Measurements from ENCODE around the gene RPA1.
"Not testable (repeated sequence)": the region's sequence is repeated elsewhere in the genome, so short reads cannot be mapped to it uniquely, and the experiment has no call there.

RPA1 gene

GRCh38 chr17:1797323-1797722, 32.5 kb upstream of the RPA1 start:
- H3K9ac ChIP-seq (ENCODE audit: low read depth, low read length), result no peak overlapping the region
- H3K36me3 ChIP-seq (ENCODE audit: insufficient read depth, low read length), result peaks cover 14% of the 10 kb centered on the region
- H3K9me3 ChIP-seq (replicated peaks; ENCODE audit: low read length), result no peaks in the 10 kb centered on the region
- H3K4me1 ChIP-seq (ENCODE audit: control insufficient read depth, insufficient read depth, low read length), result no peaks in the 10 kb centered on the region
- H3K4me2 ChIP-seq (ENCODE audit: low read length), result no peak overlapping the region
- no peak overlapping the region for H3K4me3 ChIP-seq (ENCODE audit: low read length)
- H3K27me3 ChIP-seq (ENCODE audit: control insufficient read depth, insufficient read depth, low read length), result no peaks in the 10 kb centered on the region

GRCh38 chr17:1797846-1798245, 32.0 kb upstream of the RPA1 start:
- H3K9me3 ChIP-seq (replicated peaks; ENCODE audit: low read length); H3K4me1 ChIP-seq (ENCODE audit: control insufficient read depth, insufficient read depth, low read length); H3K27me3 ChIP-seq (ENCODE audit: control insufficient read depth, insufficient read depth, low read length); H3K4me2 ChIP-seq (ENCODE audit: low read length); H3K4me3 ChIP-seq (ENCODE audit: low read length); H3K9ac ChIP-seq (ENCODE audit: low read depth, low read length): not testable (repeated sequence)
- peaks cover 17% of the 10 kb centered on the region for H3K36me3 ChIP-seq (ENCODE audit: insufficient read depth, low read length)

- no peak overlapping the region for H3K4me2 ChIP-seq (ENCODE audit: low read length)
- H3K9me3 ChIP-seq (replicated peaks; ENCODE audit: low read length), result no peaks in the 10 kb centered on the region
- no peaks in the 10 kb centered on the region for H3K4me1 ChIP-seq (ENCODE audit: control insufficient read depth, insufficient read depth, low read length)
- peaks cover 17% of the 10 kb centered on the region for H3K36me3 ChIP-seq (ENCODE audit: insufficient read depth, low read length)
- H3K27me3 ChIP-seq (ENCODE audit: control insufficient read depth, insufficient read depth, low read length), result no peaks in the 10 kb centered on the region
- no peak overlapping the region for H3K9ac ChIP-seq (ENCODE audit: low read depth, low read length)
- no peak overlapping the region for H3K4me3 ChIP-seq (ENCODE audit: low read length)
These were observed 29.6 kb upstream of the RPA1 start for GRCh38 chr17:1800240-1800639.

GRCh38 chr17:1800712-1801111, 29.1 kb upstream of the RPA1 start:
- H3K4me3 ChIP-seq (ENCODE audit: low read length), result no peak overlapping the region
- no peaks in the 10 kb centered on the region for H3K4me1 ChIP-seq (ENCODE audit: control insufficient read depth, insufficient read depth, low read length)
- no peaks in the 10 kb centered on the region for H3K9me3 ChIP-seq (replicated peaks; ENCODE audit: low read length)
- peaks cover 17% of the 10 kb centered on the region for H3K36me3 ChIP-seq (ENCODE audit: insufficient read depth, low read length)
- no peaks in the 10 kb centered on the region for H3K27me3 ChIP-seq (ENCODE audit: control insufficient read depth, insufficient read depth, low read length)
- no peak overlapping the region for H3K4me2 ChIP-seq (ENCODE audit: low read length)
- no peak overlapping the region for H3K9ac ChIP-seq (ENCODE audit: low read depth, low read length)

- H3K4me3 ChIP-seq (ENCODE audit: low read length), result no peak overlapping the region
- H3K9ac ChIP-seq (ENCODE audit: low read depth, low read length), result no peak overlapping the region
- H3K36me3 ChIP-seq (ENCODE audit: insufficient read depth, low read length), result peaks cover 17% of the 10 kb centered on the region
- no peaks in the 10 kb centered on the region for H3K9me3 ChIP-seq (replicated peaks; ENCODE audit: low read length)
- H3K4me2 ChIP-seq (ENCODE audit: low read length), result no peak overlapping the region
- H3K27me3 ChIP-seq (ENCODE audit: control insufficient read depth, insufficient read depth, low read length), result no peaks in the 10 kb centered on the region
- H3K4me1 ChIP-seq (ENCODE audit: control insufficient read depth, insufficient read depth, low read length), result no peaks in the 10 kb centered on the region
These were observed 27.4 kb upstream of the RPA1 start for GRCh38 chr17:1802429-1802828.

- peaks cover 20% of the 10 kb centered on the region for H3K36me3 ChIP-seq (ENCODE audit: insufficient read depth, low read length)
- no peaks in the 10 kb centered on the region for H3K27me3 ChIP-seq (ENCODE audit: control insufficient read depth, insufficient read depth, low read length)
- no peaks in the 10 kb centered on the region for H3K9me3 ChIP-seq (replicated peaks; ENCODE audit: low read length)
- H3K9ac ChIP-seq (ENCODE audit: low read depth, low read length), result no peak overlapping the region
- no peak overlapping the region for H3K4me3 ChIP-seq (ENCODE audit: low read length)
- H3K4me1 ChIP-seq (ENCODE audit: control insufficient read depth, insufficient read depth, low read length), result no peaks in the 10 kb centered on the region
- H3K4me2 ChIP-seq (ENCODE audit: low read length), result no peak overlapping the region
These were observed 26.5 kb upstream of the RPA1 start for GRCh38 chr17:1803280-1803679.

GRCh38 chr17:1807890-1808289, 21.9 kb upstream of the RPA1 start:
- no peak overlapping the region for H3K4me3 ChIP-seq (ENCODE audit: low read length)
- no peak overlapping the region for H3K4me2 ChIP-seq (ENCODE audit: low read length)
- H3K36me3 ChIP-seq (ENCODE audit: insufficient read depth, low read length), result peaks cover 15% of the 10 kb centered on the region
- H3K9me3 ChIP-seq (replicated peaks; ENCODE audit: low read length), result no peaks in the 10 kb centered on the region
- no peaks in the 10 kb centered on the region for H3K4me1 ChIP-seq (ENCODE audit: control insufficient read depth, insufficient read depth, low read length)
- no peak overlapping the region for H3K9ac ChIP-seq (ENCODE audit: low read depth, low read length)
- no peaks in the 10 kb centered on the region for H3K27me3 ChIP-seq (ENCODE audit: control insufficient read depth, insufficient read depth, low read length)

GRCh38 chr17:1808644-1809043, 21.2 kb upstream of the RPA1 start:
- no peaks in the 10 kb centered on the region for H3K27me3 ChIP-seq (ENCODE audit: control insufficient read depth, insufficient read depth, low read length)
- H3K36me3 ChIP-seq (ENCODE audit: insufficient read depth, low read length), result peaks cover 15% of the 10 kb centered on the region
- no peak overlapping the region for H3K4me2 ChIP-seq (ENCODE audit: low read length)
- H3K4me3 ChIP-seq (ENCODE audit: low read length), result no peak overlapping the region
- no peak overlapping the region for H3K9ac ChIP-seq (ENCODE audit: low read depth, low read length)
- H3K9me3 ChIP-seq (replicated peaks; ENCODE audit: low read length), result no peaks in the 10 kb centered on the region
- H3K4me1 ChIP-seq (ENCODE audit: control insufficient read depth, insufficient read depth, low read length), result no peaks in the 10 kb centered on the region

GRCh38 chr17:1809815-1810214, 20.0 kb upstream of the RPA1 start:
- H3K36me3 ChIP-seq (ENCODE audit: insufficient read depth, low read length), result peaks cover 15% of the 10 kb centered on the region

GRCh38 chr17:1810450-1811103, 19.2 kb upstream of the RPA1 start:
- H3K9me3 ChIP-seq (replicated peaks; ENCODE audit: low read length), result no peaks in the 10 kb centered on the region
- H3K4me1 ChIP-seq (ENCODE audit: control insufficient read depth, insufficient read depth, low read length), result no peaks in the 10 kb centered on the region
- no peak overlapping the region for H3K4me3 ChIP-seq (ENCODE audit: low read length)
- no peak overlapping the region for H3K9ac ChIP-seq (ENCODE audit: low read depth, low read length)
- no peaks in the 10 kb centered on the region for H3K27me3 ChIP-seq (ENCODE audit: control insufficient read depth, insufficient read depth, low read length)
- H3K36me3 ChIP-seq (ENCODE audit: insufficient read depth, low read length), result peaks cover 15% of the 10 kb centered on the region
- H3K4me2 ChIP-seq (ENCODE audit: low read length), result no peak overlapping the region

More at GRCh38 chr17:1809815-1810214, 20.0 kb upstream of the RPA1 start:
- not testable (repeated sequence) for H3K9me3 ChIP-seq (replicated peaks; ENCODE audit: low read length); H3K4me3 ChIP-seq (ENCODE audit: low read length); H3K27me3 ChIP-seq (ENCODE audit: control insufficient read depth, insufficient read depth, low read length); H3K4me2 ChIP-seq (ENCODE audit: low read length); H3K4me1 ChIP-seq (ENCODE audit: control insufficient read depth, insufficient read depth, low read length); H3K9ac ChIP-seq (ENCODE audit: low read depth, low read length)

GRCh38 chr17:1813088-1813487, 16.7 kb upstream of the RPA1 start:
- Histone ChIP-seq H3K4me3 (ENCODE audit: low read length) (no peak overlapping the region), H3K36me3 (ENCODE audit: insufficient read depth, low read length) (peaks cover 11% of the 10 kb centered on the region), H3K4me1 (ENCODE audit: control insufficient read depth, insufficient read depth, low read length) (no peaks in the 10 kb centered on the region), H3K27me3 (ENCODE audit: control insufficient read depth, insufficient read depth, low read length) (no peaks in the 10 kb centered on the region), H3K4me2 (ENCODE audit: low read length) (no peak overlapping the region), H3K9ac (ENCODE audit: low read depth, low read length) (no peak overlapping the region), H3K9me3 (replicated peaks; ENCODE audit: low read length) (no peaks in the 10 kb centered on the region)

- Histone ChIP-seq H3K9me3 (replicated peaks; ENCODE audit: low read length) (no peaks in the 10 kb centered on the region), H3K27me3 (ENCODE audit: control insufficient read depth, insufficient read depth, low read length) (no peaks in the 10 kb centered on the region), H3K4me2 (ENCODE audit: low read length) (no peak overlapping the region), H3K36me3 (ENCODE audit: insufficient read depth, low read length) (peaks cover 6% of the 10 kb centered on the region), H3K9ac (ENCODE audit: low read depth, low read length) (no peak overlapping the region), H3K4me1 (ENCODE audit: control insufficient read depth, insufficient read depth, low read length) (no peaks in the 10 kb centered on the region), H3K4me3 (ENCODE audit: low read length) (no peak overlapping the region)
These were observed 9.1 kb upstream of the RPA1 start for GRCh38 chr17:1820528-1821252.

All from skeletal muscle satellite cell (primary cell).